GM18909 (cell line): ENCODE results near the gene RTN1.
"Not testable (repeated sequence)": the region's sequence is repeated elsewhere in the genome, so short reads cannot be mapped to it uniquely, and the experiment has no call there.

Experiments used
- ATAC-seq: cut with Tn5 transposase; IDR thresholded peaks from one replicate; pipeline ENCODE4 v1.9.1; 2021; ENCODE audit warnings: mild to moderate bottlenecking; ENCODE audit not compliant: unreplicated experiment, poor library complexity

The RTN1 gene

DNA sequence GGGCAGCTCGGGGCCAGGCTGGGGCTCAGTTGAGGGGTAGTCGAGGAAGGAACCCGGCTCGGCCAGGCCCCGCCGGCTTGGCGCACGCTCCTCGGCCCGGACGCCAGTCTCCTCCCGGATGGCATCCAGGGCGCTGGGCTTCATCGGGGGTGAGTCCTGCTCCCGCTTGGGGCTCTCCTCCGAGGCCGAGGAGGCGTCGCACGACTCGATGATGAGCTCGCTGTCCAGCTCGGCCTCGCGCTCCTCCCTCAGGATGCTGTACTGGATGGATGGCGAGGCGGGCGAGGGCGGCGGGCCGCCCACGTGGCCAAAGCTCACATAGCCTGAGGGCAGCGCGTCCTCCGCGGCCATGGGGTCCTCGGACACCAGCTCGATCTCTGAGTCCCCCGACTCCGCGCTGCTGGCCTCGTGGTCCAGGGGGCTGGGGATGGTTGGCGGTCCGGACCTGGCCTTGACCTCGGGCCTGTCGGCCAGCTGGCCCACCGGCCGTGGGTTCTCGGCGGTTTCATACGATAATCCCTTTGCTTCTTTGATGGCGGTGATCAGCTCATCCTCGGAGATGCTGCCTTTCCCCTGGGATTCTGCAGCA is 143.4 kb downstream of the RTN1 start:
- no peak for ATAC-seq

GRCh38 chr14:59711080-59711479 is 159.5 kb downstream of the RTN1 start:
- ATAC-seq = no peak

GRCh38 chr14:59707778-59708561 is 162.6 kb downstream of the RTN1 start:
- ATAC-seq = no peak

DNA sequence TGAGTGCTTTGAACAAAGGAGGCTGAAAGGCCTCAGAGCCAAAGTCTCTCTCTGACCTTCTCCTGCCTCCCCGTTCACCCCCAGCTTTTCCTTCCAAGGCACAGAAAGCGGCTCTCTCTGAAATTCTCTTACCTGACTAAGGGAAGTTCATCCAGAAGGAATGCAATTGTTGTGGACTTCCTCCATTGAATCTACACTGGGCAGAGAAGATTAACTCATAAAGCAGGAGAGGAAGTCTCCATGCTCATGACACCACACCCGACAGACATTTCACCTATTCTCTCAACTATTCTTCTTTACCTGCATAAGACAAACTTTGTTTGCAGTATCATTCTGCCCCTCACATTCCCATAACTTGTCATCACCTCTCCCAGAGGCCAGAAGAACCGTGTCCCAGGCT is 164.7 kb downstream of the RTN1 start:
- ATAC-seq = no peak

GRCh38 chr14:59705245-59705644 is 165.3 kb downstream of the RTN1 start:
- ATAC-seq = no peak

DNA sequence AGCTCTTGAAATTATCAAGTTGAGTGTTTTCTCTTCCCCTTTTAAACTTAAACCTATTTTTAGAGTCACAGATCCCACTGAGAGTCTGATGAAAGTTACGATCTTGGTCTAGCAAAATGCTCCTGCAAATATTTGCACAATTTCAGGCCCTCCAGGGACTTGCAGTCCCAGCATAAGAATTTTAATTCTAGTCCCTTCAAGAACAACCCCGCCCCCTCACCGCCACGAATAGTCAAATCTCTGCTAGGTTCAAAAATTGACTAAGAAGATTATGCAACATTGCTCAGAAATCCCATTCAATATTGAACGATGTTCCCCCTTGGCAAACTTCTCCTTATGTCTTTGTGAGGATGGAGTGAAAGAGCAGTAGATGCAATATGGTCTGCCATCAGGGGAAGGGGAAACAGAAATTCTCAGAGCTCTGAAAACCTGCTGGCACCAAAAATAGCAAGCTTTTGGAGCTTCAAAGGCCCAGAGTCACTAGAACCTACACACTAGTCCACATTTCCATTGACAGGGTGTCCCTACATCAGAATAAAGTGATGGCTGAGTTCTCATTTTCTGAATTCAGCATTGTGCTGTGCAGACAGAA is 166.4 kb downstream of the RTN1 start:
- ATAC-seq = no peak

DNA sequence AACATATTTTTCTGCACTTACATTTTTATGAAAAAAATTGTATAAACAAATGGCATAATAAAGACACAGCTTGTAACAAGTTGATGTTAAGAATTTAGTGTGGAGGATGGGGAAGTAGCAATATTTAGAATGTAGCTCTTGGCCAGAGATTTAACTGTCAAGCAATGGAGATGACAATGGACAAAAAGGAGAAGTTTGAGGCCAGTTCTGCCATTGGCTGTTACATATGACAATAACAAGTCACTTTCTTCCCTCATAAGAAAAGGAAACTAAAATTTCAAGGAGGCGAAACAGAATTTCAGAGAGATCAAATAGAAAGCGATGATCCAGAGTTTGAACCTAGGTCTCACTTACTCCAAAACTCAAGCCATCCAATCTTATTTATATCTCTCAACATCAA is 171.1 kb downstream of the RTN1 start:
- no peak for ATAC-seq

- ATAC-seq = no peak
Observed at GRCh38 chr14:59698793-59699192, 171.8 kb downstream of the RTN1 start.

DNA sequence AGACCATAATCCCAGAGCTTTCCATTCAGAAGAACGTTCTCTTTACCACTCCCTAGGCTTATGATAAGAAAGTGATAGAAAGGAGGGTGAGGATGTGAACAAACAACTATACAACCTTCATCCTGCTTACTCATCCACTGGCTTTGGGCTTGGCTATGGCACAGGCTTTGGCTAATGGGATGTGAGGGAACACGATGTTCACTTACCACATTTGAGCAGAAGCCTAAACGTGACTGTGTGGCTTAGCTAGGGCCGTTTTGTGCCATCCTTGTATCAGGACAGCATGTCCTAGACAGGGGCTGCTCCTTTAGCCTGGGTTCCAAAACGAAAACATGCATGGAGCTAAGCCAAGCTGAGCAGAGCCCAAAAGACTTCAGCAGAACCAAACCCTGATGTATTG is 175.4 kb downstream of the RTN1 start:
- no peak for ATAC-seq

DNA sequence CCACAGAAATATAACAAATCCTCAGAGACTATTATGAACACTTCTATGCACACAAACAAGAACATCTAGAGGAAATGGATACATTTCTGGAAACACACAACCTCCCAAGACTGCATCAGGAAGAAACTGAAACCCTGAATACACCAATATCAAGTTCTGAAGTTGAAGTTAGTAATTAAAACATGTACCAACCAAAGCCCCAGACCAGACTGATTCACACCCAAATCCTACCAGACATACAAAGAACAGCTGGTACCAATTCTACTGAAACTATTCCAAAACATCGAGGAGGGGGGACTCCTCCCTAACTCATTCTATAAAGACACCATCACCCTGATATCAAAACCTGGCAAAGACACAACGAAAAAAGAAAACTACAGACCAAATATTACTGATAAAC is 179.3 kb downstream of the RTN1 start:
- no peak for ATAC-seq

DNA sequence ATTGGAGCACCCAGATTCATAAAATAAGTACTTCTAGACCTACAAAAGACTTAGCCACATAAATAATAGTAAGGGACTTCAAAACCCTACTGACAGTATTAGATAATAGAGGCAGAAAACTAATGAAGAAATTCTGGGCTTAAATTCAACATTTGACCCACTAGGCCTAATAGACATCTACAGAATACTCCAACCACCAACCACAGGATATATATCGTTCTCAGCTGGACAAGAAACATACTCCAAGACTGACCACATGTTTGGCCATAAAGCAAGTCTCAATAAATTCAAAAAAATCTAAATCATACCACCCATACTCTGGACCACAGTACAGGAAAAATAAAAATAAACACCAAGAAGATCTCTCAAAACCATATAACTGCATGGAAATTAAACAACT is 180.2 kb downstream of the RTN1 start:
- ATAC-seq = no peak

- peak; percentile 100 for ATAC-seq
Observed at GRCh38 chr14:59688224-59689170, 182.1 kb downstream of the RTN1 start.

DNA sequence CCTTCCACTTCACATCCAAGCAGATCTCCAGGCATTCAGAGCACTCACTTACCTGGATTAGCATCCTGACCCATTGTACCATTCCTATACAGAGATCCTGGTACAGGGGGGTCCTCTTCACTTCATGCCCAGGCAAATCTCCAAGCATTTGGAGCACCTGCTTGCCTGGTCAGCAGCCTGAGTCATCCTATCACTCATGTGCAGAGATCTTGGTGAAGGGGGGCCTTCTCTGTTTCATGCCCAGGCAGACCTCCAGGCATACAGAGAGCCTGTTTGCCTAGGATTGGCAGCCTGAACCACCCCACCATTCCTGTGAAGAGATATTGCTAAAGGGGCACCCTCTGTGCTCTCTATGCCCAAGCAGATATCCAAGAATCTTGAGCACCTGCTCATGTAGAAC is 182.9 kb downstream of the RTN1 start:
- no peak for ATAC-seq

DNA sequence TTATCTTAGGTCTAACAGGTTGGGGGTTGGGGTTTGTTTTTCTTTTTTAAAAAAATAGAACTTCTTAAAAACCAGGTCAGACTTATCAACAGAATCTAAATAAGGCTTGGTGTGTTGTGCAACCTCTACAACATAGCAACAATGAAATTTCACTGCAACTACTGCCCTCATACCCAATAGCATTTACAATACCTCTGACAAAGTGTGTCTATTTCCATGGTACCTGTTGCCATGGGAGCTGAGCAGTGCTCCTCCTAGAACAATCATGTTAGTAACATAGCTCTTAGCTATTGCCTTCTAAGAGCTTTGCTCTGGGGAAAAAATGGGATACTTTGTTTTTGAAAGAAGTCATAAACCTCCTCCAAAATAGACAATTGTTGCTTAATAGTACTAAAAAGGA is 190.7 kb downstream of the RTN1 start:
- ATAC-seq = no peak

DNA sequence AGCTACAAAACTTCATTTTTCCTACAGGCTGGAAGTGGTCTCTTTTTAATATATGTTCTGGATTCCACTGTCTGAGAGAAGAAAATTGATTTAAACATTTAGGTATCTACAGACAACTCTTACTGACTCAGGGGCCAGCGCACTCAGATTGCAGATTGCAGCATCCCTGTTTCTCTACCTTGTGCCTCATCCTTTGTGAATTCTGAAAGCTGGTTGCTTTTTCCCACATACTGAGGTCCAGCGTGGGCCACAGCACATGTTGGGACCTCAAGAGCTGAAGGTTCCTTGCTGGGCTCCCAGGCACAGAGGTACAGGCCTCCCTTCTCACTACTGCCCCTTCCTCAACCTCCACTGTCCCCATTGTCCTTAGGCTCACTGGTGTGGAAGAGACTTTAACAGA is 192.2 kb downstream of the RTN1 start:
- ATAC-seq = no peak

DNA sequence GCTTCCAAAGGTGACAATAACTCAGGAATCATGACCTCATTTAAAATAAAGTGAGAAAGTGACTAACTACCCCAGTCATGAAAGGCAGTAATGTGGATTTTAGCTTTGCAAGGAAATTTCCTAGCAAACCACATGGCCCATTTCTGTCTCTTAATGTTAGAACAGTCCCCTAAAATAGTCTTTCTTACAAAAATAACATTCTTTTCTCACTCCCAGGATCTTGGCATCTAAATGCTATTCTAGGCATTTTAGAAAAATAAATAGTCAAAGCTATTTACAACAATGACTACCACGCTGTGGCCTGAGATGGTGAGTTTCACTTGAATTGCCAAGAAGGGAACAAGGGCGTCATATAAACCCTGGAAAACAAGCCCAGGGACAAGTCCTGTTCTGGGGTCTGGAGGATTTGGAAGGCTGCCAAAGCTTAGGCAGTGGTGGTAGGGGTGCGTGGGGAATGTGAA is 192.8 kb downstream of the RTN1 start:
- no peak for ATAC-seq

DNA sequence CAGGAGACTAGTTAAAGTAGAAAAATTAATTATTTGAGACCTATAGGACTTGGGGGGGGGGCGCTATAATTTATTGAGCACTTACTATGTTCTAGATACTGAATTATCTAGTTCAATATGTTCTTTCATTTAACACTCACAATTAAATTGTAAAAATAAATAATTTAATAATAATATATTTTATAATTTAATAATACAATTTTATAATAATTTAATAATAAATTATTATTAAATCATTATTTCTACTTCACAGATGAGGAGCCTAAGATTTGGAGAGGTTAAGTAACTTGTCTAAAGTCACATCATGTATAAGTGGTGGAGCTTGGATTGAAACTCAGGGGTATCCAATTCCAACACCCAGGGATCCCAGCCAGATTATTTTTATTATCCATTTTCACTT is 195.2 kb downstream of the RTN1 start:
- no peak for ATAC-seq

GRCh38 chr14:59664741-59665140 is 205.8 kb downstream of the RTN1 start:
- ATAC-seq = no peak

DNA sequence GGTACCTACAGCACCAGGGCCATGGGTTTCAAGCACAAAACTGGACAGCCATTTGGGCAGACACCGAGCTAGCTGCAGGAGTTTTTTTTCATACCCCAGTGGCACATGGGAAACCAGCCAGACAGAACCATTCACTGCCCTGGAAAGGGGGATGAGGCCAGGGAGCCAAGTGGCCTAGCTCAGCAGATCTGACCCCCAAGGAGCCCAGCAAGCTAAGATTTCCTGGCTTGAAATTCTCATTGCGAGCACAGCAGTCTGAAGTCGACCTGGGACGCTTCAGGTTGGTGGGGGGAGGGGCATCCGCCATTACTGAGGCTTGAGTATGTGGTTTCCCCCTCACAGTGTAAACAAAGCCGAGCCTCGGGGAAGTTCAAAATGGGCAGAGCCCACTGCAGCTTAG is 212.8 kb downstream of the RTN1 start:
- ATAC-seq = no peak

- no peak for ATAC-seq
Observed at GRCh38 chr14:59656473-59656872, 214.1 kb downstream of the RTN1 start.

DNA sequence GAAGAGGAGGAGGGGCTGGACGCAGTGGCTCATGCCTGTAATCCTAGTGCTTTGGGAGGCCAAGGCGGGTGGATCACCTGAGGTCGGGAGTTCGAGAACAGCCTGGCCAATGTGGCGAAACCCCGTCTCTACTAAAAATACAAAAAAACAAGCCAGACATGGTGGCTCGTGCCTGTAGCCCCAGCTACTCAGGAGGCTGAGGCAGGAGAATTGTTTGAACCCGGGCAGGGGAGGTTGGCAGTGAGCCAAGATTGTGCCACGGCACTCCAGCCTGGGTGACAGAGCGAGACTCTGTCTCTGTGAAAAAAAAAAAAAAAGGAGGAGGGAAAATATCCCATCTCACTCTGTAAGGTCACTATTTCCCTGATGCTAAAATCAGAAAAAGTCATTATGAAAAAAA is 216.4 kb downstream of the RTN1 start:
- not testable (repeated sequence) for ATAC-seq
